ENCODE measurements around the gene PLA2G5. TPM values are rescaled to one million over a fixed set of nuclear protein-coding genes. Genes with fewer than 3 reads are reported as not detected.
"Not testable (repeated sequence)": the region's sequence is repeated elsewhere in the genome, so short reads cannot be mapped to it uniquely, and the experiment has no call there.

Gene PLA2G5, protein sequence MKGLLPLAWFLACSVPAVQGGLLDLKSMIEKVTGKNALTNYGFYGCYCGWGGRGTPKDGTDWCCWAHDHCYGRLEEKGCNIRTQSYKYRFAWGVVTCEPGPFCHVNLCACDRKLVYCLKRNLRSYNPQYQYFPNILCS
- total RNA-seq: 1 to 10 TPM in 3 of 4 donors, not detected in 1; 1.5 to 5.0 (median 1.9) TPM

- H3K27me3 ChIP-seq: no peaks in the 10 kb centered on the region
- no peak for TF ChIP-seq POLR2A (IDR thresholded peaks at IDR 0.05)
- TF ChIP-seq, protein P1, sequence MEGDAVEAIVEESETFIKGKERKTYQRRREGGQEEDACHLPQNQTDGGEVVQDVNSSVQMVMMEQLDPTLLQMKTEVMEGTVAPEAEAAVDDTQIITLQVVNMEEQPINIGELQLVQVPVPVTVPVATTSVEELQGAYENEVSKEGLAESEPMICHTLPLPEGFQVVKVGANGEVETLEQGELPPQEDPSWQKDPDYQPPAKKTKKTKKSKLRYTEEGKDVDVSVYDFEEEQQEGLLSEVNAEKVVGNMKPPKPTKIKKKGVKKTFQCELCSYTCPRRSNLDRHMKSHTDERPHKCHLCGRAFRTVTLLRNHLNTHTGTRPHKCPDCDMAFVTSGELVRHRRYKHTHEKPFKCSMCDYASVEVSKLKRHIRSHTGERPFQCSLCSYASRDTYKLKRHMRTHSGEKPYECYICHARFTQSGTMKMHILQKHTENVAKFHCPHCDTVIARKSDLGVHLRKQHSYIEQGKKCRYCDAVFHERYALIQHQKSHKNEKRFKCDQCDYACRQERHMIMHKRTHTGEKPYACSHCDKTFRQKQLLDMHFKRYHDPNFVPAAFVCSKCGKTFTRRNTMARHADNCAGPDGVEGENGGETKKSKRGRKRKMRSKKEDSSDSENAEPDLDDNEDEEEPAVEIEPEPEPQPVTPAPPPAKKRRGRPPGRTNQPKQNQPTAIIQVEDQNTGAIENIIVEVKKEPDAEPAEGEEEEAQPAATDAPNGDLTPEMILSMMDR (IDR thresholded peaks at IDR 0.05): no peak
- H3K27ac ChIP-seq: peak within 1 kb of the TSS in 1 of 4 donors; percentile 35
- no peaks in the 10 kb centered on the region for H3K9me3 ChIP-seq
- H3K4me1 ChIP-seq: no peaks in the 10 kb centered on the region
- DNase-seq: no peak
- H3K36me3 ChIP-seq: no peaks in the 10 kb centered on the region
- H3K4me3 ChIP-seq: peak within 1 kb of the TSS in 1 of 4 donors; percentile 10
Observed at GRCh38 chr1:20069874-20070273, at the start of gene PLA2G5. Gene PLA2G5 (plus strand): TSS chr1:20070194. CDS start chr1:20084831, 14,637 bp downstream.

DNA sequence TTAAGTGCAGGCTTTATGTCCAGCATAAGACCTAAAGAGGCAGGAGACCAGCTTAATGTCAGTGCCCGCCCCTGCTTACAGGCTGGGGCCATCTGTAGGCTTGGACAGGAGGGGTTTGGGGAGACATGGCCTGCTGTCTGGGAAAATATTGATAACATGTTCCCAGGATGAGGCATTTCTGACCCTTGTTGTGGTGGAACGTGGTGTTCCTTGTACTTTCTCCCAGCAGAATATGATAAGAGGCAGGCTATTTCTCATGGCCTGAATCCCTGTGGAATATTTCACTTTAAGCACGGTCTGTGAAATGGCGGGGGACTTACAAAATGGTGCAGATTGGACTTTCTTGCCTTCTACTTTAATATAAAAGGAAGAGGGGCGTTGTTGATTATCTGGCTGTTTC lies 41.9 kb upstream of the PLA2G5 start:
- no peak for DNase-seq
- Histone ChIP-seq H3K9me3 (no peaks in the 10 kb centered on the region), H3K4me3 (no peak overlapping the region), H3K27ac (no peak overlapping the region), H3K36me3 (no peaks in the 10 kb centered on the region), H3K27me3 (no peaks in the 10 kb centered on the region), H3K4me1 (no peaks in the 10 kb centered on the region)
- TF ChIP-seq, protein P1 (IDR thresholded peaks at IDR 0.05): no peak
- TF ChIP-seq POLR2A (IDR thresholded peaks at IDR 0.05): no peak

GRCh38 chr1:20028726-20029125 lies 41.3 kb upstream of the PLA2G5 start:
- Histone ChIP-seq H3K4me1 (no peaks in the 10 kb centered on the region), H3K36me3 (no peaks in the 10 kb centered on the region), H3K9me3 (no peaks in the 10 kb centered on the region), H3K27ac (no peak overlapping the region), H3K4me3 (no peak overlapping the region), H3K27me3 (no peaks in the 10 kb centered on the region)
- no peak for TF ChIP-seq POLR2A (IDR thresholded peaks at IDR 0.05)
- TF ChIP-seq, protein P1 (IDR thresholded peaks at IDR 0.05): no peak
- no peak for DNase-seq

- no peaks in the 10 kb centered on the region for H3K4me1 ChIP-seq
- no peaks in the 10 kb centered on the region for H3K27me3 ChIP-seq
- H3K36me3 ChIP-seq: no peaks in the 10 kb centered on the region
- H3K27ac ChIP-seq: no peak overlapping the region
- TF ChIP-seq, protein P1 (IDR thresholded peaks at IDR 0.05): no peak
- no peak for TF ChIP-seq POLR2A (IDR thresholded peaks at IDR 0.05)
- no peak for DNase-seq
- no peak overlapping the region for H3K4me3 ChIP-seq
- no peaks in the 10 kb centered on the region for H3K9me3 ChIP-seq
Observed at GRCh38 chr1:20029178-20029912, 40.6 kb upstream of the PLA2G5 start.

- H3K27me3 ChIP-seq, DNase-seq, H3K4me3 ChIP-seq, H3K27ac ChIP-seq, H3K36me3 ChIP-seq, H3K9me3 ChIP-seq, H3K4me1 ChIP-seq: not testable (repeated sequence)
Observed at GRCh38 chr1:20030436-20031151, 39.4 kb upstream of the PLA2G5 start.

GRCh38 chr1:20031161-20031560 lies 38.8 kb upstream of the PLA2G5 start:
- Histone ChIP-seq H3K4me3 (no peak overlapping the region), H3K27ac (no peak overlapping the region), H3K27me3 (no peaks in the 10 kb centered on the region), H3K36me3 (no peaks in the 10 kb centered on the region), H3K4me1 (no peaks in the 10 kb centered on the region), H3K9me3 (no peaks in the 10 kb centered on the region)
- TF ChIP-seq, protein P1 (IDR thresholded peaks at IDR 0.05): no peak
- no peak for TF ChIP-seq POLR2A (IDR thresholded peaks at IDR 0.05)
- DNase-seq: no peak
